GM12891 (cell line): ENCODE data around the gene MARVELD3.

Experiments used
- PAX5 ChIP-seq: IDR thresholded peaks from 2 replicates; pipeline ENCODE4 v1.6.1; 2011; ENCODE audit warnings: low read length, moderate library complexity, mild to moderate bottlenecking; ENCODE audit not compliant: insufficient read depth, severe bottlenecking
- POLR2A ChIP-seq: IDR thresholded peaks from 2 replicates; pipeline ENCODE4 v1.6.1; 2011; ENCODE audit warnings: low read depth, low read length, control low read depth
- POLR2AphosphoS5 ChIP-seq: IDR thresholded peaks from 2 replicates; pipeline ENCODE4 v1.6.1; 2011; ENCODE audit warnings: low read depth, low read length, control low read depth
- SPI1 ChIP-seq: IDR thresholded peaks from 2 replicates; pipeline ENCODE4 v1.6.1; 2011; ENCODE audit warnings: low read depth, low read length, control low read depth
- TAF1 ChIP-seq: IDR thresholded peaks from 2 replicates; pipeline ENCODE4 v1.6.1; 2011; ENCODE audit warnings: low read depth, low read length, control low read depth

GRCh38 chr16:71585318-71585703 is 40.7 kb upstream of the MARVELD3 start:
- TF ChIP-seq POLR2AphosphoS5 = no peak
- TF ChIP-seq POLR2A = no peak
- TF ChIP-seq TAF1 = no peak
- TF ChIP-seq PAX5 = no peak
- no peak for TF ChIP-seq SPI1
